TTC549 (cell line): Measurements from ENCODE around the gene EFNA5.
"Not testable (repeated sequence)": the region's sequence is repeated elsewhere in the genome, so short reads cannot be mapped to it uniquely, and the experiment has no call there.

Experiments
- FAIRE-seq: peaks from 2 replicates; lab custom pipeline; 2012; peaks lifted over from hg19 to GRCh38; lab: Jason Lieb, UNC

EFNA5 gene

GRCh38 chr5:107364443-107365319 is 306.1 kb downstream of the EFNA5 start:
- FAIRE-seq: no peak

- no peak for FAIRE-seq
Measured at GRCh38 chr5:107363768-107364167, 307.0 kb downstream of the EFNA5 start.

- no peak for FAIRE-seq
Measured at GRCh38 chr5:107361945-107362344, 308.8 kb downstream of the EFNA5 start.

- no peak for FAIRE-seq
Measured at GRCh38 chr5:107359916-107360234, 310.9 kb downstream of the EFNA5 start.

- FAIRE-seq: no peak
Measured at GRCh38 chr5:107359033-107359915, 311.5 kb downstream of the EFNA5 start.

- FAIRE-seq: no peak
Measured at GRCh38 chr5:107356891-107357290, 313.8 kb downstream of the EFNA5 start.

GRCh38 chr5:107352576-107352975 is 318.2 kb downstream of the EFNA5 start:
- FAIRE-seq: no peak

GRCh38 chr5:107346580-107346979 is 324.2 kb downstream of the EFNA5 start:
- not testable (repeated sequence) for FAIRE-seq

- no peak for FAIRE-seq
Measured at GRCh38 chr5:107342371-107342770, 328.4 kb downstream of the EFNA5 start.

- FAIRE-seq: no peak
Measured at GRCh38 chr5:107341376-107342084, 329.2 kb downstream of the EFNA5 start.

- no peak for FAIRE-seq
Measured at GRCh38 chr5:107340631-107341030, 330.1 kb downstream of the EFNA5 start.

- FAIRE-seq: no peak
Measured at GRCh38 chr5:107338335-107338734, 332.4 kb downstream of the EFNA5 start.

- no peak for FAIRE-seq
Measured at GRCh38 chr5:107337281-107337680, 333.5 kb downstream of the EFNA5 start.

- FAIRE-seq: no peak
Measured at GRCh38 chr5:107331882-107332281, 338.9 kb downstream of the EFNA5 start.

- FAIRE-seq: no peak
Measured at GRCh38 chr5:107331312-107331711, 339.4 kb downstream of the EFNA5 start.

GRCh38 chr5:107330903-107331302 is 339.8 kb downstream of the EFNA5 start:
- FAIRE-seq: no peak

- no peak for FAIRE-seq
Measured at GRCh38 chr5:107329850-107330249, 340.9 kb downstream of the EFNA5 start.
